CD4-positive, alpha-beta T cell (primary cell): ENCODE data around the gene PLEKHA5. TPM values are rescaled to one million over a fixed set of nuclear protein-coding genes. Genes with fewer than 3 reads are reported as not detected.
"Not testable (repeated sequence)": the region's sequence is repeated elsewhere in the genome, so short reads cannot be mapped to it uniquely, and the experiment has no call there.

Experiments
- ATAC-seq: fragments of 200-7000 bp; cut with Tn5 transposase; one replicate; pipeline ENCODE4 v1.10.0; 2022; ENCODE audit warnings: mild to moderate bottlenecking; ENCODE audit not compliant: poor library complexity
- CTCF ChIA-PET: fragments of 350-600 bp; sonication (Branson Sonifier 250); formaldehyde crosslinking; loops from one replicate; lab custom pipeline; 2021; ENCODE audit warnings: antibody characterized with exemption, inconsistent platforms; lab: Charles Lee
- POLR2A ChIA-PET: fragments of 350-600 bp; sonication (Branson Sonifier 250); formaldehyde crosslinking; loops from one replicate; lab custom pipeline; 2021; ENCODE audit warnings: antibody characterized with exemption, inconsistent platforms; lab: Charles Lee
- DNase-seq, 14 experiments: peaks; one replicate each; pipeline ENCODE4 v3.0.0-alpha.2; 2013 to 2020; ENCODE audit warnings: mixed read lengths in 2 of 14
- H3K27ac ChIP-seq, 2 donors: one replicate each; pipeline versions ENCODE4 v1.5.1 to v1.7.0; 2013; ENCODE audit warnings: low read length in 2 of 2, low read depth in 1 of 2, mild to moderate bottlenecking in 1 of 2
- H3K27me3 ChIP-seq, 2 experiments: 1 replicate in 1 of 2; 2 replicates in 1 of 2; pipeline versions ENCODE4 v1.6.1 to v1.7.0; 2013; ENCODE audit warnings: low read length in 2 of 2, control low read depth in 1 of 2, mild to moderate bottlenecking in 1 of 2, moderate library complexity in 1 of 2; ENCODE audit not compliant: insufficient read depth in 2 of 2, control insufficient read depth in 1 of 2
- H3K36me3 ChIP-seq: one replicate; pipeline ENCODE4 v1.6.1; 2013; ENCODE audit warnings: low read length, control low read depth; ENCODE audit not compliant: insufficient read depth
- H3K4me1 ChIP-seq: one replicate; pipeline ENCODE4 v1.6.1; 2013; ENCODE audit warnings: low read length, control low read depth; ENCODE audit not compliant: insufficient read depth
- H3K4me3 ChIP-seq: one replicate; pipeline ENCODE4 v1.5.1; 2013; ENCODE audit warnings: mild to moderate bottlenecking, low read length, moderate library complexity
- H3K9me3 ChIP-seq, 2 experiments: 1 replicate in 1 of 2; 2 replicates in 1 of 2; pipeline versions ENCODE4 v1.6.1 to v1.7.0; 2013; ENCODE audit warnings: low read length in 2 of 2, mild to moderate bottlenecking in 2 of 2, control low read depth in 1 of 2, moderate library complexity in 1 of 2; ENCODE audit not compliant: control insufficient read depth in 1 of 2, insufficient read depth in 1 of 2
- H3K27ac Mint-ChIP-seq: one replicate; pipeline ENCODE4 v1.8.0; 2020; ENCODE audit warnings: mixed read lengths
- H3K27me3 Mint-ChIP-seq: one replicate; pipeline ENCODE4 v1.8.0; 2021; ENCODE audit warnings: mixed read lengths
- H3K36me3 Mint-ChIP-seq: one replicate; pipeline ENCODE4 v1.8.0; 2021; ENCODE audit warnings: low read depth, mixed read lengths
- H3K4me1 Mint-ChIP-seq: one replicate; pipeline ENCODE4 v1.8.0; 2021; ENCODE audit warnings: low read depth, mixed read lengths
- H3K4me3 Mint-ChIP-seq: one replicate; pipeline ENCODE4 v1.8.0; 2020; ENCODE audit warnings: mild to moderate bottlenecking, mixed read lengths
- H3K9me3 Mint-ChIP-seq: one replicate; pipeline ENCODE4 v1.8.0; 2020; ENCODE audit warnings: mixed read lengths
- intact Hi-C, 2 experiments: fragments of 100-400 bp; cut with DNase I in 1 of 2; cut with micrococcal nuclease in 1 of 2; formaldehyde crosslinking; loops; one replicate each; pipeline versions ENCODE4 v1.15.1 to v1.9.0; 2023 to 2025; cut with DNase I, micrococcal nuclease
- total RNA-seq, 174 experiments: library from RNA in 2 of 174; stranded (reverse) in 2 of 174; gene quantifications; one replicate each; pipeline ENCODE4 v1.2.3 and lab custom pipeline; 2021 to 2026
- TF ChIP-seq, protein P1 (sequence below): fragments of 200-600 bp; IDR thresholded peaks from one replicate; pipeline ENCODE4 v1.8.0; 2022; ENCODE audit warnings: antibody characterized with exemption, mild to moderate bottlenecking

Gene PLEKHA5
- total RNA-seq, 2 experiments from 2014 or later: 4.5 to 5.4 TPM

DNA sequence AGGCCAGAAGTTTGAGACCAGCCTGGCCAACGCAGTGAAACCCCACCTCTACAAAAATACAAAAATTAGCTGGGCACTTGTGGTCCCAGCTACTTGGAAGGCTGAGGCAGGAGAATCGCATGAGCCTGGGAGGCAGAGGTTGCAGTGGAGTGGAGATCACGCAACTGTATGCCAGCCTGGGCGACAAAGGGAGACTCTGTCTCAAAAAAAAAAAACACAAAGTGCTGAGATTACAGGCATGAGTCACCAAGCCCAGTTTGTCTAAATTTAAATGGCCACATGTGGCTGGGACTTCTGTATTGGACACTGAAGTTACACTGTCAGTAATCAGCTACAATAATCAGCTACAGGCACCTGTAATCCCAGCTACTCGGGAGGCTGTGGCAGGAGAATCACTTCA is 208.9 kb downstream of the PLEKHA5 start:
- no peak overlapping the region for H3K4me3 ChIP-seq
- ChIA-PET POLR2A (interaction anchor here (0.7 kb wide), 2 partner anchors 18 to 322 kb away, joined by 4 read pairs; no protein-coding TSS in a partner anchor), CTCF (interaction anchor here (0.6 kb wide), 1 partner anchor 9 kb away, joined by 3 read pairs; no protein-coding TSS in a partner anchor)
- peaks cover 0 to 3% of the 10 kb centered on the region in 2 experiments for H3K9me3 ChIP-seq
- Mint-ChIP-seq H3K27ac (no peak overlapping the region), H3K27me3 (no peaks in the 10 kb centered on the region), H3K36me3 (no peaks in the 10 kb centered on the region), H3K4me3 (no peak overlapping the region), H3K4me1 (no peaks in the 10 kb centered on the region), H3K9me3 (peaks cover 2% of the 10 kb centered on the region)
- H3K27me3 ChIP-seq: no peaks in the 10 kb centered on the region
- DNase-seq (no peak), ATAC-seq (no peak)
- intact Hi-C loops: no loop called here
- H3K36me3 ChIP-seq: no peaks in the 10 kb centered on the region
- TF ChIP-seq, protein P1, sequence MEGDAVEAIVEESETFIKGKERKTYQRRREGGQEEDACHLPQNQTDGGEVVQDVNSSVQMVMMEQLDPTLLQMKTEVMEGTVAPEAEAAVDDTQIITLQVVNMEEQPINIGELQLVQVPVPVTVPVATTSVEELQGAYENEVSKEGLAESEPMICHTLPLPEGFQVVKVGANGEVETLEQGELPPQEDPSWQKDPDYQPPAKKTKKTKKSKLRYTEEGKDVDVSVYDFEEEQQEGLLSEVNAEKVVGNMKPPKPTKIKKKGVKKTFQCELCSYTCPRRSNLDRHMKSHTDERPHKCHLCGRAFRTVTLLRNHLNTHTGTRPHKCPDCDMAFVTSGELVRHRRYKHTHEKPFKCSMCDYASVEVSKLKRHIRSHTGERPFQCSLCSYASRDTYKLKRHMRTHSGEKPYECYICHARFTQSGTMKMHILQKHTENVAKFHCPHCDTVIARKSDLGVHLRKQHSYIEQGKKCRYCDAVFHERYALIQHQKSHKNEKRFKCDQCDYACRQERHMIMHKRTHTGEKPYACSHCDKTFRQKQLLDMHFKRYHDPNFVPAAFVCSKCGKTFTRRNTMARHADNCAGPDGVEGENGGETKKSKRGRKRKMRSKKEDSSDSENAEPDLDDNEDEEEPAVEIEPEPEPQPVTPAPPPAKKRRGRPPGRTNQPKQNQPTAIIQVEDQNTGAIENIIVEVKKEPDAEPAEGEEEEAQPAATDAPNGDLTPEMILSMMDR: no peak
- H3K27ac ChIP-seq: no peak overlapping the region
- H3K4me1 ChIP-seq: no peaks in the 10 kb centered on the region

DNA sequence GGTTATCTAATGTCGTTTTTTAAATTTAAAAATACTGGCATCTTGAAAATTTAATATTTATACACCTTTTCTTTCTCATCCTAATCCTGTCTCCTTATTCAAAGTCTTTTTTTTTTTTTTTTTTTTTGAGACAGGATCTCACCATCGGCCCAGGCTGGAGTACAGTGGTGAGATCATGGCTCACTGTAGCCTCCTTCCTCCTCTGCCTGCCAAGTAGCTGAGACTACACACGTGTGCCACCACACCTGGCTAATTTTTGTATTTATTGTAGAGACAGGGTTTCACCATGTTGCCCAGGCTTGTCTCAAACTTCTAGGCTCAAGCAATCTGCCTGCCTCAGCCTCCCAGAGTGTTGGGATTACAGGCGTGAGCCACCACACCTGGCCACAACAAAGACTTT is 221.3 kb downstream of the PLEKHA5 start:
- intact Hi-C loops, H3K27ac Mint-ChIP-seq, H3K27me3 ChIP-seq, POLR2A ChIA-PET, H3K27me3 Mint-ChIP-seq, H3K36me3 ChIP-seq, ATAC-seq, H3K4me1 Mint-ChIP-seq, H3K4me3 Mint-ChIP-seq, H3K4me3 ChIP-seq, H3K9me3 Mint-ChIP-seq, H3K4me1 ChIP-seq, H3K27ac ChIP-seq, H3K9me3 ChIP-seq, DNase-seq: not testable (repeated sequence)
- CTCF ChIA-PET: interaction anchor here (0.6 kb wide), 1 partner anchor 39 kb away, joined by 3 read pairs; no protein-coding TSS in a partner anchor
- peaks cover 27% of the 10 kb centered on the region for H3K36me3 Mint-ChIP-seq

GRCh38 chr12:19351346-19351745 is 221.8 kb downstream of the PLEKHA5 start:
- H3K36me3 Mint-ChIP-seq: peaks cover 27% of the 10 kb centered on the region
- ATAC-seq: no peak
- H3K27ac Mint-ChIP-seq: no peak overlapping the region
- peaks cover 0 to 6% of the 10 kb centered on the region in 2 experiments for H3K9me3 ChIP-seq
- no peaks in the 10 kb centered on the region for H3K27me3 Mint-ChIP-seq
- H3K4me3 ChIP-seq: no peak overlapping the region
- no peaks in the 10 kb centered on the region for H3K9me3 Mint-ChIP-seq
- no peaks in the 10 kb centered on the region for H3K4me1 Mint-ChIP-seq
- peaks cover 3% of the 10 kb centered on the region for H3K36me3 ChIP-seq
- H3K27ac ChIP-seq: no peak overlapping the region
- no peak for DNase-seq
- no peaks in the 10 kb centered on the region for H3K27me3 ChIP-seq
- no peaks in the 10 kb centered on the region for H3K4me1 ChIP-seq
- ChIA-PET POLR2A (no interaction called here), CTCF (interaction anchor here (0.6 kb wide), 1 partner anchor 40 kb away, joined by 3 read pairs; no protein-coding TSS in a partner anchor)
- TF ChIP-seq, protein P1: no peak
- intact Hi-C loops: no loop called here
- no peak overlapping the region for H3K4me3 Mint-ChIP-seq

- H3K4me3 Mint-ChIP-seq: no peak overlapping the region
- CTCF ChIA-PET: no interaction called here
- TF ChIP-seq, protein P1: no peak
- POLR2A ChIA-PET: no interaction called here
- no peaks in the 10 kb centered on the region for H3K9me3 ChIP-seq
- ATAC-seq (no peak), DNase-seq (no peak)
- intact Hi-C loops: no loop called here
- no peak overlapping the region for H3K27ac Mint-ChIP-seq
- H3K36me3 Mint-ChIP-seq: peaks cover 4% of the 10 kb centered on the region
- no peak overlapping the region for H3K27ac ChIP-seq
- H3K4me1 ChIP-seq: no peaks in the 10 kb centered on the region
- H3K4me3 ChIP-seq: no peak overlapping the region
- no peaks in the 10 kb centered on the region for H3K27me3 Mint-ChIP-seq
- no peaks in the 10 kb centered on the region for H3K4me1 Mint-ChIP-seq
- H3K27me3 ChIP-seq: no peaks in the 10 kb centered on the region
- no peaks in the 10 kb centered on the region for H3K9me3 Mint-ChIP-seq
- H3K36me3 ChIP-seq: peaks cover 2% of the 10 kb centered on the region
These were observed 240.2 kb downstream of the PLEKHA5 start for GRCh38 chr12:19369691-19370148.
